Endodermal cell (in vitro differentiated cells): Measurements from ENCODE around the gene MRTFB. TPM values are rescaled to one million over a fixed set of nuclear protein-coding genes. Genes with fewer than 3 reads are reported as not detected.

Experiments
- DNase-seq: peaks from one replicate; pipeline ENCODE4 v3.0.0-alpha.2; 2017
- H3K27ac ChIP-seq: 2 replicates; pipeline ENCODE4 v1.5.1; 2013; ENCODE audit warnings: mild to moderate bottlenecking, low read depth, low read length, moderate library complexity
- H3K27me3 ChIP-seq: 2 replicates; pipeline ENCODE4 v1.6.1; 2013; ENCODE audit warnings: mild to moderate bottlenecking, low read length, moderate library complexity; ENCODE audit not compliant: insufficient read depth, control insufficient read depth, poor library complexity, severe bottlenecking
- H3K36me3 ChIP-seq: 2 replicates; pipeline ENCODE4 v1.7.0; 2013; ENCODE audit warnings: mild to moderate bottlenecking, low read length, moderate library complexity; ENCODE audit not compliant: control insufficient read depth, insufficient read depth
- H3K4me1 ChIP-seq: one replicate; pipeline ENCODE4 v1.7.0; 2013; ENCODE audit warnings: low read length; ENCODE audit not compliant: control insufficient read depth, insufficient read depth
- H3K4me3 ChIP-seq: 2 replicates; pipeline ENCODE4 v1.5.1; 2013; ENCODE audit warnings: mild to moderate bottlenecking, low read length, moderate library complexity
- H3K9ac ChIP-seq: 2 replicates; pipeline ENCODE4 v1.6.1; 2013; ENCODE audit warnings: mild to moderate bottlenecking, low read length, moderate library complexity; ENCODE audit not compliant: poor library complexity, severe bottlenecking; ENCODE audit errors: extremely low read depth
- H3K9me3 ChIP-seq: 2 replicates; pipeline ENCODE4 v1.6.1; 2013; ENCODE audit warnings: mild to moderate bottlenecking, low read length, moderate library complexity; ENCODE audit not compliant: control insufficient read depth
- H3K27ac Mint-ChIP-seq: 2 replicates; pipeline ENCODE4 v1.8.0; 2020; ENCODE audit warnings: mixed read lengths
- H3K27me3 Mint-ChIP-seq: 2 replicates; pipeline ENCODE4 v1.8.0; 2021; ENCODE audit warnings: mild to moderate bottlenecking, mixed read lengths; ENCODE audit not compliant: insufficient read depth
- H3K36me3 Mint-ChIP-seq: 2 replicates; pipeline ENCODE4 v1.8.0; 2020; ENCODE audit warnings: low read depth, mixed read lengths
- H3K4me1 Mint-ChIP-seq: 2 replicates; pipeline ENCODE4 v1.8.0; 2020; ENCODE audit warnings: mixed read lengths
- H3K4me3 Mint-ChIP-seq: 2 replicates; pipeline ENCODE4 v1.8.0; 2020; ENCODE audit warnings: mild to moderate bottlenecking, moderate library complexity, mixed read lengths
- H3K9me3 Mint-ChIP-seq: 2 replicates; pipeline ENCODE4 v1.8.0; 2020; ENCODE audit warnings: mild to moderate bottlenecking, mixed read lengths
- CTCF ChIP-seq: fragments of 200-600 bp; sonication (generic); conservative IDR thresholded peaks from 2 replicates; pipeline ENCODE4 v1.5.0; 2021; ENCODE audit warnings: antibody characterized with exemption, mild to moderate bottlenecking
- WGBS, 2 experiments: methylation state at CpG; one replicate each; pipeline versions ENCODE4 v1.1.5 to v1.1.7; 2013; ENCODE audit warnings: missing lambda C conversion rate in 2 of 2, mixed read lengths in 1 of 2; ENCODE audit not compliant: insufficient coverage in 1 of 2, insufficient read length in 1 of 2; 5-methylcytosine and 5-hydroxymethylcytosine counted together
- total RNA-seq, 2 donors: library from RNA; stranded (reverse); fragmentation: NEBNext Ultra II Directional in 1 of 2; extraction: Animal tissue kit (Norgen Biotek cat#: 25700) in 1 of 2; gene quantifications; 2 replicates in 1 of 2; 3 replicates in 1 of 2; pipeline ENCODE4 v1.2.1, GENCODE V29; 2021

The MRTFB gene
- total RNA-seq, 2 donors from 2014 or later = 49.4 to 58.6 TPM

GRCh38 chr16:14086477-14086876 lies 15.4 kb downstream of the MRTFB start:
- Mint-ChIP-seq H3K4me1 (peaks cover 2% of the 10 kb centered on the region), H3K9me3 (no peaks in the 10 kb centered on the region), H3K27me3 (no peaks in the 10 kb centered on the region), H3K4me3 (no peak overlapping the region), H3K36me3 (peaks cover 27% of the 10 kb centered on the region), H3K27ac (no peak overlapping the region)
- 100% methylated on average over 1 of the region's 1 CpG for WGBS, 2 experiments
- H3K4me3 ChIP-seq = no peak overlapping the region
- no peak for TF ChIP-seq CTCF
- H3K4me1 ChIP-seq = no peaks in the 10 kb centered on the region
- no peak for DNase-seq
- peaks cover 22% of the 10 kb centered on the region for H3K36me3 ChIP-seq
- no peak overlapping the region for H3K27ac ChIP-seq
- H3K9ac ChIP-seq = no peak overlapping the region
- no peaks in the 10 kb centered on the region for H3K9me3 ChIP-seq
- no peaks in the 10 kb centered on the region for H3K27me3 ChIP-seq

GRCh38 chr16:14087181-14087580 lies 16.1 kb downstream of the MRTFB start:
- Histone ChIP-seq H3K27me3 (no peaks in the 10 kb centered on the region), H3K4me1 (no peaks in the 10 kb centered on the region), H3K36me3 (peaks cover 15% of the 10 kb centered on the region), H3K9ac (no peak overlapping the region), H3K4me3 (no peak overlapping the region), H3K9me3 (no peaks in the 10 kb centered on the region), H3K27ac (no peak overlapping the region)
- 100% methylated on average over 1 of the region's 1 CpG for WGBS, 2 experiments
- no peak for DNase-seq
- H3K4me1 Mint-ChIP-seq = peaks cover 2% of the 10 kb centered on the region
- H3K9me3 Mint-ChIP-seq = no peaks in the 10 kb centered on the region
- no peaks in the 10 kb centered on the region for H3K27me3 Mint-ChIP-seq
- H3K4me3 Mint-ChIP-seq = no peak overlapping the region
- no peak for TF ChIP-seq CTCF
- H3K36me3 Mint-ChIP-seq = peaks cover 23% of the 10 kb centered on the region
- no peak overlapping the region for H3K27ac Mint-ChIP-seq

- Histone ChIP-seq H3K9ac (no peak overlapping the region), H3K27me3 (no peaks in the 10 kb centered on the region), H3K27ac (no peak overlapping the region), H3K4me1 (no peaks in the 10 kb centered on the region), H3K36me3 (peaks cover 15% of the 10 kb centered on the region), H3K9me3 (no peaks in the 10 kb centered on the region), H3K4me3 (no peak overlapping the region)
- Mint-ChIP-seq H3K36me3 (peaks cover 23% of the 10 kb centered on the region), H3K4me3 (no peak overlapping the region), H3K27ac (no peak overlapping the region), H3K27me3 (no peaks in the 10 kb centered on the region), H3K4me1 (peaks cover 2% of the 10 kb centered on the region), H3K9me3 (no peaks in the 10 kb centered on the region)
- 94 to 100% methylated on average over 2 of the region's 3 CpGs for WGBS, 2 experiments
- TF ChIP-seq CTCF = no peak
- no peak for DNase-seq
Observed at GRCh38 chr16:14087590-14088154, 16.6 kb downstream of the MRTFB start.
